HL-60 (cell line): ENCODE data around the gene ARMS2.

Source experiments
- POLR2AphosphoS5 ChIP-seq: IDR thresholded peaks from 2 replicates; pipeline ENCODE4 v1.6.1; 2012; ENCODE audit warnings: low read depth
- TF ChIP-seq, protein P1 (sequence below): IDR thresholded peaks from one replicate; pipeline ENCODE4 v1.5.1; 2011; ENCODE audit warnings: low read length, control low read depth, inconsistent platforms; ENCODE audit not compliant: insufficient read depth

DNA sequence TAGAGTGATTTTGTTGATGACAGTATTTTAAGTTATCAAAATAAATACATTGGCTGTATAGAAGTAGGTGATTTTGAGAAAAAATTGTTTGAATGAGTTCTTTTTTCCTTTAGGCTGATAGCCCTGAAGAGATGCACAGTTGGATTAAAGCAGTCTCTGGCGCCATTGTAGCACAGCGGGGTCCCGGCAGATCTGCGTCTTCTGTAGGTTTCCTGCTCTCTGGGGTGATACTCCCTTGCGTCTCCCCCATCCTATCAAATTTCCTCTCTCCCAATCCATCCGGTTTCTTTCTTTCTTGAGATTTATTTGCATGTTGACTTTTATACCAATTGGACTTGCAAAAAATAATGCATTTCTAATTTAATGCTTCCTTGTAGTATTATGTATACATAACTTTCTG is 27.6 kb upstream of the ARMS2 start:
- TF ChIP-seq, protein P1, sequence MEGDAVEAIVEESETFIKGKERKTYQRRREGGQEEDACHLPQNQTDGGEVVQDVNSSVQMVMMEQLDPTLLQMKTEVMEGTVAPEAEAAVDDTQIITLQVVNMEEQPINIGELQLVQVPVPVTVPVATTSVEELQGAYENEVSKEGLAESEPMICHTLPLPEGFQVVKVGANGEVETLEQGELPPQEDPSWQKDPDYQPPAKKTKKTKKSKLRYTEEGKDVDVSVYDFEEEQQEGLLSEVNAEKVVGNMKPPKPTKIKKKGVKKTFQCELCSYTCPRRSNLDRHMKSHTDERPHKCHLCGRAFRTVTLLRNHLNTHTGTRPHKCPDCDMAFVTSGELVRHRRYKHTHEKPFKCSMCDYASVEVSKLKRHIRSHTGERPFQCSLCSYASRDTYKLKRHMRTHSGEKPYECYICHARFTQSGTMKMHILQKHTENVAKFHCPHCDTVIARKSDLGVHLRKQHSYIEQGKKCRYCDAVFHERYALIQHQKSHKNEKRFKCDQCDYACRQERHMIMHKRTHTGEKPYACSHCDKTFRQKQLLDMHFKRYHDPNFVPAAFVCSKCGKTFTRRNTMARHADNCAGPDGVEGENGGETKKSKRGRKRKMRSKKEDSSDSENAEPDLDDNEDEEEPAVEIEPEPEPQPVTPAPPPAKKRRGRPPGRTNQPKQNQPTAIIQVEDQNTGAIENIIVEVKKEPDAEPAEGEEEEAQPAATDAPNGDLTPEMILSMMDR = no peak
- no peak for TF ChIP-seq POLR2AphosphoS5
